ENCODE data around the gene MYRF.

- TF ChIP-seq POLR2A (IDR thresholded peaks at IDR 0.05) (no peak), CTCF (IDR thresholded peaks at IDR 0.05) (no peak)
Observed at GRCh38 chr11:61815790-61816735, 63.6 kb downstream of the MYRF start.
